Measurements from ENCODE around the gene ZSWIM3.

DNA sequence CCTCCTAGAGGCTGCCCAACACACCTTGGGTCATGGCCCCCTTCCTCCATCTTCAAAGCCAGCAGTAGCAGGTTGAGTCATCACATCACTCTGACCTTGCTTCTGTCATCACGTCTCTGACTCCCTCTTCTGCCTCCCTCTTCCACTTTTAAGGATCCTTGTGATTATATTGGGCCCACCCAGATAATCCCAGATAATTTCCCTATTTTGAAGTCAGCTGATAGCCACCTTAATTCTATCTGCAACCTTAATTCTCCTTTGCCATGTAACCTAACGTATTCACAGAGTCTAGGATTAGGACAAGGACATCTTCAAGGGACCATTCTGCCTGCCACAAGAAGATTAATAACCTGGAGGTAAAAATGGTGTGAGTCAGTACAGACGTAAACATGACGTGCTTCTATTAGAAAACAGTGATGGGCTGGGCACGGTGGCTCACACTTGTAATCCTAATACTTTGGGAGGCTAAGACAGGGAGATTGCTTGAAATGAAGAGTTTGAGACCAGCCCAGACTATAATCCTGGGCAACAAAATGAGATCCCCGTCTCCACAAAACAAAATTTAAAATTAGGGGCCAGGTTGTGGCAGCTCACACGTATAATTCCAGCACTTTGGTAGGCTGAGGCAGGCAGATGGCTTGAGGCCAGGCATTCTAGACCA, 3.3 kb downstream of the ZSWIM3 start:
- TF ChIP-seq, protein P1, sequence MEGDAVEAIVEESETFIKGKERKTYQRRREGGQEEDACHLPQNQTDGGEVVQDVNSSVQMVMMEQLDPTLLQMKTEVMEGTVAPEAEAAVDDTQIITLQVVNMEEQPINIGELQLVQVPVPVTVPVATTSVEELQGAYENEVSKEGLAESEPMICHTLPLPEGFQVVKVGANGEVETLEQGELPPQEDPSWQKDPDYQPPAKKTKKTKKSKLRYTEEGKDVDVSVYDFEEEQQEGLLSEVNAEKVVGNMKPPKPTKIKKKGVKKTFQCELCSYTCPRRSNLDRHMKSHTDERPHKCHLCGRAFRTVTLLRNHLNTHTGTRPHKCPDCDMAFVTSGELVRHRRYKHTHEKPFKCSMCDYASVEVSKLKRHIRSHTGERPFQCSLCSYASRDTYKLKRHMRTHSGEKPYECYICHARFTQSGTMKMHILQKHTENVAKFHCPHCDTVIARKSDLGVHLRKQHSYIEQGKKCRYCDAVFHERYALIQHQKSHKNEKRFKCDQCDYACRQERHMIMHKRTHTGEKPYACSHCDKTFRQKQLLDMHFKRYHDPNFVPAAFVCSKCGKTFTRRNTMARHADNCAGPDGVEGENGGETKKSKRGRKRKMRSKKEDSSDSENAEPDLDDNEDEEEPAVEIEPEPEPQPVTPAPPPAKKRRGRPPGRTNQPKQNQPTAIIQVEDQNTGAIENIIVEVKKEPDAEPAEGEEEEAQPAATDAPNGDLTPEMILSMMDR (IDR thresholded peaks at IDR 0.05) = no peak
- TF ChIP-seq POLR2AphosphoS5 (IDR thresholded peaks at IDR 0.05) = no peak
- TF ChIP-seq POLR2A (IDR thresholded peaks at IDR 0.05) = no peak
- TF ChIP-seq EP300 (IDR thresholded peaks at IDR 0.05; ENCODE audit: low read depth) = no peak
